ENCODE data around the gene CAPRIN1. TPM values are rescaled to one million over a fixed set of nuclear protein-coding genes. Genes with fewer than 3 reads are reported as not detected.

CAPRIN1 gene
- polyA plus RNA-seq, 2 of the 4 experiments (the other 2 are of a cell fraction): 159 to 255 TPM

DNA sequence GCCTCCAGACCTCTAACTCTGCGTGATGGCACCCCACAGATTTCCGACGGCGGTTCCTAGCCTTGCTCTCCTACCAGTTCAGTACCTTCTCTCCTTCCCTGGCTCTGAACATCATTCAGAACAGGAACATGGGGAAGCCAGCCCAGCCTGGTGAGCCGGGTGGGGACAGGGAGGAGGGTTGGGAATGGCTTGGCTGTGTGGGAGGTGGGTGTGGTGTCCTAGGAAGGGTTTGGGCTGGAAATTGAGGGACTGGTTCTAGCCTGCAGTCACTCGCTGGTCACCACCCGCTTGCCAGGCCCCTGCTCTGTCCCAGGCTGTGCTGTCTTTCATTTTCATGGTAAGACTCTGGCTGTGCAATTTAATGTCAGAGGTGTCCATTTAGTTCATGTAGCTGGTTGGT is 87.8 kb downstream of the CAPRIN1 start:
- TF ChIP-seq TP53 (CRISPR knock-in tag; IDR thresholded peaks at IDR 0.05): no peak
- TF ChIP-seq CHD4 (IDR thresholded peaks at IDR 0.05; ENCODE audit: borderline replicate concordance): no peak
- TF ChIP-seq MYC (IDR thresholded peaks at IDR 0.05; ENCODE audit: borderline replicate concordance, low read length): no peak
- TF ChIP-seq TFCP2L1 (CRISPR knock-in tag; IDR thresholded peaks at IDR 0.05): no peak
- no peak for TF ChIP-seq EHF (CRISPR knock-in tag; IDR thresholded peaks at IDR 0.05)
- no peak for TF ChIP-seq KDM5A (IDR thresholded peaks at IDR 0.05)
- no peak for TF ChIP-seq CBX8 (IDR thresholded peaks at IDR 0.05)
- TF ChIP-seq, protein P1, sequence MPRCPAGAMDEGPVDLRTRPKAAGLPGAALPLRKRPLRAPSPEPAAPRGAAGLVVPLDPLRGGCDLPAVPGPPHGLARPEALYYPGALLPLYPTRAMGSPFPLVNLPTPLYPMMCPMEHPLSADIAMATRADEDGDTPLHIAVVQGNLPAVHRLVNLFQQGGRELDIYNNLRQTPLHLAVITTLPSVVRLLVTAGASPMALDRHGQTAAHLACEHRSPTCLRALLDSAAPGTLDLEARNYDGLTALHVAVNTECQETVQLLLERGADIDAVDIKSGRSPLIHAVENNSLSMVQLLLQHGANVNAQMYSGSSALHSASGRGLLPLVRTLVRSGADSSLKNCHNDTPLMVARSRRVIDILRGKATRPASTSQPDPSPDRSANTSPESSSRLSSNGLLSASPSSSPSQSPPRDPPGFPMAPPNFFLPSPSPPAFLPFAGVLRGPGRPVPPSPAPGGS (IDR thresholded peaks at IDR 0.05): no peak
- TF ChIP-seq EP300 (IDR thresholded peaks at IDR 0.05): no peak
- no peak for TF ChIP-seq EHMT2 (IDR thresholded peaks at IDR 0.05; ENCODE audit: low read depth)
- no peak for TF ChIP-seq GATA3 (IDR thresholded peaks at IDR 0.05; ENCODE audit: borderline replicate concordance)
- no peak for TF ChIP-seq CHD2 (IDR thresholded peaks at IDR 0.05; ENCODE audit: low read length, partially characterized antibody)
- TF ChIP-seq, protein P2, sequence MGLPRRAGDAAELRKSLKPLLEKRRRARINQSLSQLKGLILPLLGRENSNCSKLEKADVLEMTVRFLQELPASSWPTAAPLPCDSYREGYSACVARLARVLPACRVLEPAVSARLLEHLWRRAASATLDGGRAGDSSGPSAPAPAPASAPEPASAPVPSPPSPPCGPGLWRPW (IDR thresholded peaks at IDR 0.05): no peak
- TF ChIP-seq RARB (CRISPR knock-in tag; IDR thresholded peaks at IDR 0.05): no peak
- TF ChIP-seq HOXB13 (CRISPR knock-in tag; IDR thresholded peaks at IDR 0.05; ENCODE audit: low read depth): no peak
- no peak for TF ChIP-seq NPAS2 (CRISPR knock-in tag; IDR thresholded peaks at IDR 0.05; ENCODE audit: borderline replicate concordance)
- no peak for FAIRE-seq
- DNase-seq (ENCODE audit: low read depth in 1 of 2, low spot score in 1 of 2): no peak
- ATAC-seq: no peak
- Histone ChIP-seq H3K4me1 (no peaks in the 10 kb centered on the region), H3K27ac (no peak overlapping the region), H3K4me2 (no peak overlapping the region), H3K4me3 (no peak overlapping the region), H3K9me3 (no peaks in the 10 kb centered on the region)
- 91% methylated on average over 7 of the region's 7 CpGs for WGBS (ENCODE audit: missing lambda C conversion rate)
- CTCF ChIA-PET: interaction anchor here (0.8 to 2.0 kb wide), 3 partner anchors 11 to 750 kb away, joined by 3 to 6 read pairs (median 5); no protein-coding TSS in a partner anchor
- POLR2A ChIA-PET: no interaction called here

DNA sequence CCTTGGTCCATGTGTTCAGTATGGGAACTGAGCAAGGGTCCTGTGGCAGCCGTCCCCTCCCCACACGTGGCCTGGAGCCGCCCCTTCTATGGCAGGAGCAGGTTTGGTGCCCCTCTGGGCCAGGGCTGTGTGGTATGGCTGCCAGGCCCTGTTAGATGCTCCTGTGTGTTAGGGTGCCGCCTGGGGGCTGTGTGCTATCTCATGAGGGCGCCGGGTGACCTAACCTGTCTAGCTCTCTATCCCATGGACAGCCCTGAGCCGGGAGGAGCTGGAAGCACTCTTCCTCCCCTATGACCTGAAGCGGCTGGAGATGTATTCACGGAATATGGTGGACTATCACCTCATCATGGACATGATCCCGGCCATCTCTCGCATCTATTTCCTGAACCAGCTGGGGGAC is 88.6 kb downstream of the CAPRIN1 start:
- Histone ChIP-seq H3K27ac (no peak overlapping the region), H3K4me3 (no peak overlapping the region), H3K9me3 (no peaks in the 10 kb centered on the region), H3K4me1 (no peaks in the 10 kb centered on the region), H3K4me2 (no peak overlapping the region)
- WGBS (ENCODE audit: missing lambda C conversion rate): 91% methylated on average over 11 of the region's 11 CpGs
- no peak for ATAC-seq
- FAIRE-seq: no peak
- no peak for DNase-seq (ENCODE audit: low read depth in 1 of 2, low spot score in 1 of 2)
- CTCF ChIA-PET: interaction anchor here (0.8 to 2.0 kb wide), 5 partner anchors 8 to 749 kb away, joined by 3 to 8 read pairs (median 5); no protein-coding TSS in a partner anchor
- POLR2A ChIA-PET: no interaction called here
- no peak for TF ChIP-seq FOSB (CRISPR knock-in tag; IDR thresholded peaks at IDR 0.05)
- no peak for TF ChIP-seq ESRRA (IDR thresholded peaks at IDR 0.05; ENCODE audit: borderline replicate concordance, low read length)
- TF ChIP-seq, protein P3, sequence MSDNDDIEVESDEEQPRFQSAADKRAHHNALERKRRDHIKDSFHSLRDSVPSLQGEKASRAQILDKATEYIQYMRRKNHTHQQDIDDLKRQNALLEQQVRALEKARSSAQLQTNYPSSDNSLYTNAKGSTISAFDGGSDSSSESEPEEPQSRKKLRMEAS (IDR thresholded peaks at IDR 0.05): no peak
- TF ChIP-seq TFCP2L1 (CRISPR knock-in tag; IDR thresholded peaks at IDR 0.05): no peak
- no peak for TF ChIP-seq GATA3 (IDR thresholded peaks at IDR 0.05; ENCODE audit: borderline replicate concordance)
- TF ChIP-seq, protein P4, sequence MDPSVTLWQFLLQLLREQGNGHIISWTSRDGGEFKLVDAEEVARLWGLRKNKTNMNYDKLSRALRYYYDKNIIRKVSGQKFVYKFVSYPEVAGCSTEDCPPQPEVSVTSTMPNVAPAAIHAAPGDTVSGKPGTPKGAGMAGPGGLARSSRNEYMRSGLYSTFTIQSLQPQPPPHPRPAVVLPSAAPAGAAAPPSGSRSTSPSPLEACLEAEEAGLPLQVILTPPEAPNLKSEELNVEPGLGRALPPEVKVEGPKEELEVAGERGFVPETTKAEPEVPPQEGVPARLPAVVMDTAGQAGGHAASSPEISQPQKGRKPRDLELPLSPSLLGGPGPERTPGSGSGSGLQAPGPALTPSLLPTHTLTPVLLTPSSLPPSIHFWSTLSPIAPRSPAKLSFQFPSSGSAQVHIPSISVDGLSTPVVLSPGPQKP (IDR thresholded peaks at IDR 0.05; ENCODE audit: low read depth, low read length): no peak
- TF ChIP-seq KDM5A (IDR thresholded peaks at IDR 0.05): no peak
- TF ChIP-seq, protein P5, sequence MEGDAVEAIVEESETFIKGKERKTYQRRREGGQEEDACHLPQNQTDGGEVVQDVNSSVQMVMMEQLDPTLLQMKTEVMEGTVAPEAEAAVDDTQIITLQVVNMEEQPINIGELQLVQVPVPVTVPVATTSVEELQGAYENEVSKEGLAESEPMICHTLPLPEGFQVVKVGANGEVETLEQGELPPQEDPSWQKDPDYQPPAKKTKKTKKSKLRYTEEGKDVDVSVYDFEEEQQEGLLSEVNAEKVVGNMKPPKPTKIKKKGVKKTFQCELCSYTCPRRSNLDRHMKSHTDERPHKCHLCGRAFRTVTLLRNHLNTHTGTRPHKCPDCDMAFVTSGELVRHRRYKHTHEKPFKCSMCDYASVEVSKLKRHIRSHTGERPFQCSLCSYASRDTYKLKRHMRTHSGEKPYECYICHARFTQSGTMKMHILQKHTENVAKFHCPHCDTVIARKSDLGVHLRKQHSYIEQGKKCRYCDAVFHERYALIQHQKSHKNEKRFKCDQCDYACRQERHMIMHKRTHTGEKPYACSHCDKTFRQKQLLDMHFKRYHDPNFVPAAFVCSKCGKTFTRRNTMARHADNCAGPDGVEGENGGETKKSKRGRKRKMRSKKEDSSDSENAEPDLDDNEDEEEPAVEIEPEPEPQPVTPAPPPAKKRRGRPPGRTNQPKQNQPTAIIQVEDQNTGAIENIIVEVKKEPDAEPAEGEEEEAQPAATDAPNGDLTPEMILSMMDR (IDR thresholded peaks at IDR 0.05): no peak
- TF ChIP-seq NPAS2 (CRISPR knock-in tag; IDR thresholded peaks at IDR 0.05; ENCODE audit: borderline replicate concordance): no peak
- no peak for TF ChIP-seq SREBF2 (IDR thresholded peaks at IDR 0.05)
- TF ChIP-seq, protein P6, sequence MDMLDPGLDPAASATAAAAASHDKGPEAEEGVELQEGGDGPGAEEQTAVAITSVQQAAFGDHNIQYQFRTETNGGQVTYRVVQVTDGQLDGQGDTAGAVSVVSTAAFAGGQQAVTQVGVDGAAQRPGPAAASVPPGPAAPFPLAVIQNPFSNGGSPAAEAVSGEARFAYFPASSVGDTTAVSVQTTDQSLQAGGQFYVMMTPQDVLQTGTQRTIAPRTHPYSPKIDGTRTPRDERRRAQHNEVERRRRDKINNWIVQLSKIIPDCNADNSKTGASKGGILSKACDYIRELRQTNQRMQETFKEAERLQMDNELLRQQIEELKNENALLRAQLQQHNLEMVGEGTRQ (IDR thresholded peaks at IDR 0.05): no peak
- TF ChIP-seq, protein P7, sequence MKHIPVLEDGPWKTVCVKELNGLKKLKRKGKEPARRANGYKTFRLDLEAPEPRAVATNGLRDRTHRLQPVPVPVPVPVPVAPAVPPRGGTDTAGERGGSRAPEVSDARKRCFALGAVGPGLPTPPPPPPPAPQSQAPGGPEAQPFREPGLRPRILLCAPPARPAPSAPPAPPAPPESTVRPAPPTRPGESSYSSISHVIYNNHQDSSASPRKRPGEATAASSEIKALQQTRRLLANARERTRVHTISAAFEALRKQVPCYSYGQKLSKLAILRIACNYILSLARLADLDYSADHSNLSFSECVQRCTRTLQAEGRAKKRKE (CRISPR knock-in tag; IDR thresholded peaks at IDR 0.05; ENCODE audit: low read depth): no peak
- no peak for TF ChIP-seq CHD2 (IDR thresholded peaks at IDR 0.05; ENCODE audit: low read length, partially characterized antibody)
- TF ChIP-seq HOXB13 (CRISPR knock-in tag; IDR thresholded peaks at IDR 0.05; ENCODE audit: low read depth): no peak
- TF ChIP-seq, protein P1 (IDR thresholded peaks at IDR 0.05): no peak
- TF ChIP-seq, protein P2 (IDR thresholded peaks at IDR 0.05): no peak
- TF ChIP-seq TP53 (CRISPR knock-in tag; IDR thresholded peaks at IDR 0.05): no peak
- TF ChIP-seq RCOR1 (IDR thresholded peaks at IDR 0.05; ENCODE audit: low read depth, low read length): no peak
- TF ChIP-seq CBX2 (IDR thresholded peaks at IDR 0.05; ENCODE audit: borderline replicate concordance, low read depth): no peak
